Raji (cell line): Measurements from ENCODE around the gene FAM83C.

Experiments
- POLR2A ChIP-seq: IDR thresholded peaks from 2 replicates; pipeline ENCODE4 v1.6.1; 2011; ENCODE audit warnings: low read depth, low read length, control low read depth; ENCODE audit not compliant: insufficient read depth

Gene FAM83C

DNA sequence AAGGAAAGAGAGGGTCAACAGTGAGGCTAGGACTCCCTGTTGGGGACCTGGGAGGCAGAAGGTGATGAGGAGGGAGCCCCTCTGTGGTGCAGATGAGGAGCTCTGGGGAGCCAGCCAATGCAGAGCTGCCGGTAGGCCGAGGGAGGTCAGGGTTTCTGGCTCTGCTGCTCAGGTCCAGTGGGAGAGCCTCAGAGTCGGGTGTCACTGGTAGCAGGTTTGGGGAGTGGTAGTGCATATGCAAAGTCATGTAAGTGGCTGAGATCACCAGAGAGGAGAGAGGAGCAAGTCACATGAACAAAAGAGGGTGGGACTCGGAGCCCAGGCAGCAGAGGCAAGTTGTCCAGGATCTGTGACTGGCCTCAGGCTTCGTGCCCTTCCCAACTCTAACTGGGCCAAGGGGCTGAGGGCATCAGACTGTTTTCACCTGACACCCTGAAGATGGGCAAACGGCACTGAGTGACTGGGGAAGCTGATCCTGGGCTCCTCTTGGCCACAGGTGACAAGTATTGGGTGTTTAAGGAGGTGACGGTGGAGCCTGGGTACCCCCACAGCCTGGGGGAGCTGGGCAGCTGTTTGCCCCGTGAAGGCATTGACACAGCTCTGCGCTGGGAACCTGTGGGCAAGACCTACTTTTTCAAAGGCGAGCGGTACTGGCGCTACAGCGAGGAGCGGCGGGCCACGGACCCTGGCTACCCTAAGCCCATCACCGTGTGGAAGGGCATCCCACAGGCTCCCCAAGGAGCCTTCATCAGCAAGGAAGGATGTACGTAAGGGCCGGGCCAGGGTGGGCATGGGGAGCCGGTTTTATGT lies 20.9 kb downstream of the FAM83C start:
- TF ChIP-seq POLR2A = no peak

DNA sequence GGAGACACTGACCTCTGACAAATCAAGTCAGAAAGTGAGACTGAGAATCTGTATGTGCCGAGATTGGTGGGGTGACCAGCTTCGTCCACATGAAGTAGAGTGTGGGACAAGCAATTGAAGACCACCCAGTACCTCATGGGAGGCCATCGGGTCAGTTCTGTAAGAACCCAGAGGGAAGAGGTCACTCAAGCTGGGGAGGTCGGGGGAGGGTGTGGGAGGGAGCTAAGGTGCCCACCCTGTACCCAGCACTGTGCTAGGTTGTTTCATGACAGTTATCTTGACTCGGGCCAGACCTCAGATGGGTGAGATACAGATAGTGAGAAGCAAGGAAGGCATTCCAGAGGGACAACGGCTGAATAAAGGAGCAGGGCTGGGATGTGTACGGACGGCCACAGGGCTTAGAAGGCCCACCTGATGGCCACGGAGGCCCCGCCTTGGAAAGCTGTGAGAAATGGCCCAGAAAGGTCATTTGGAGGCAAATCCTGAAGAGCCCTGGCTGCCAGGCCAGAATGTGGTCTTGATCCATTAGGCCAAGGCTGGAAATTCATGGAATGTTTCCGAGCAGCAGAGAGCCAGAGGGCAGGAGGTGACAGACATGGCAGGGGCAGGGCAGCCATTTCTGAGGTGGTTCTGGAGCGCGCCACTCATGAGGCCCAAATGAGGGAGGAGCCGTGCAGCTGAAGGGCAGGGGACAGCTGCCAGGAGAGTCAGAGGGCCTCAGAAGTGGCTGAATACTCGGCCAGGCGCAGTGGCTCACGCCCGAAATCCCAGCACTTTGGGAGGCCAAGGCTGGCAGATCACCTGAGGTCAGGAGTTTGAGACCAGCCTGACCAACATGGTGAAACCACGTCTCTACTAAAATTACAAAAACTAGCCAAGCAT lies 22.0 kb downstream of the FAM83C start:
- TF ChIP-seq POLR2A = no peak

DNA sequence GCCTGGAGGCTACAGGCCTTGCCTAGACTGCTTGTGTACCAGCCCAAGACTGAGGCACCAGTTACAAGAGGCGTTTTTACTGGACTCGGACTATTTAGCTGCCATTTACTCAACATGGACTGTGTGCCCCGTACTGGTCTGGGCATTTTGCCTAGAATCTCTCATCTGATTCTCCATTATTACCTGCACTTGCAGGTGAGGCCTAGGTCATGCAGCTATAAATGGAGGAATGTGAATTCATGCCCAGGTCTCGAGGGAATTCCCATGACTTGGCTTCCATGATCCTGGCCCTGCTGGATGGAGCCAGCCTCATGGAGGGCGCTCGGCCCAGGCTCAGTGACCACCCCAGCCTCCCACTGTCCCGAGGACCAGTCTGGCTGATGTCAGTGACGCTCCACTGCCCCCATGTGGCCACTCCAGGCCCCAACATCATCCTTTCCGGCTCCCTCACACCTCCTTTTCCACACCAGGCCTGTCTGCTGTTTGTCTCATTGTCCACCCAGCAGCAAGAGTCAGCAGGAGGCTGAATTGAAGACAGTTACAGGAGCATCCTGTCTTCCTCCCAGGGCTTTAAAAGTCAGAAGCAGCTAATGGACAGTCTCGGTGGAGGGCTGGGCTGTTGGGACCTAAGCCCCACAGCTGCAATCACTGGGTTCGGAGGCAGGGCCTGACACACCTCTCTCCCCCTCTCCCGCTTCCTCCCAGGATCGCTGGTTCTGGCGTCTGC lies 23.0 kb downstream of the FAM83C start:
- TF ChIP-seq POLR2A = no peak

DNA sequence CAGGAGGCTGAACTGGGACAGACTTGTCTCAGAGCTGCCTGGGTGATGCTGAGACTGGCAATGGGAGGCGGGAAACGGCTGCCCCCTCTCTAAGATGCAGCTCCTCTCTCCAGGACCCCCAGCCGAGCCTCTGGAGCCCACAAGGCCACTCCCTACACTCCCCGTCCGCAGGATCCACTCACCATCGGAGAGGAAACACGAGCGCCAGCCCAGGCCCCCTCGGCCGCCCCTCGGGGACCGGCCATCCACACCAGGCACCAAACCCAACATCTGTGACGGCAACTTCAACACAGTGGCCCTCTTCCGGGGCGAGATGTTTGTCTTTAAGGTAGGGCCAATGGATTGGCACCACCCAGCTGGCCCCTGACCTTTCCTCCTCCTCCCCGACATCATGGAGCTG lies 25.1 kb downstream of the FAM83C start:
- no peak for TF ChIP-seq POLR2A

DNA sequence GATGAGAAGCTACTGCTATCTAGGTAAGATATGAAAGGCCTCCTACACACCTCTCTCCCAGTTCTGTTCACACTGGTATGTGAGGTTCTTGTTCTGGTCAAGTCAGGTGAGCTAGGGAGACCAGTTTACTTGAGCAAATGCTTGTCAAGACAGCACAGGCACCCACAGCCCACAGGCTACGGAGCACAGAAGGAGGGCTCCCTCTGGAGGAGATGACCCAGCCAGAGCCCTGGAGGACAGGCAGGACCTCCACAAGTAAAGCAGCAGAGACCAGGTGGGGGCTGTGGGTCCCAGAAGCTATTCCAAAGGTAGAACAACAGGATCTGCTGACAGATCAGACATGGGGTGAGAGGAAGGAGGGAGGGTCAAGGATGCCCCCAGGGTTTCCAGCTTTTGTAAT lies 27.5 kb downstream of the FAM83C start:
- no peak for TF ChIP-seq POLR2A

DNA sequence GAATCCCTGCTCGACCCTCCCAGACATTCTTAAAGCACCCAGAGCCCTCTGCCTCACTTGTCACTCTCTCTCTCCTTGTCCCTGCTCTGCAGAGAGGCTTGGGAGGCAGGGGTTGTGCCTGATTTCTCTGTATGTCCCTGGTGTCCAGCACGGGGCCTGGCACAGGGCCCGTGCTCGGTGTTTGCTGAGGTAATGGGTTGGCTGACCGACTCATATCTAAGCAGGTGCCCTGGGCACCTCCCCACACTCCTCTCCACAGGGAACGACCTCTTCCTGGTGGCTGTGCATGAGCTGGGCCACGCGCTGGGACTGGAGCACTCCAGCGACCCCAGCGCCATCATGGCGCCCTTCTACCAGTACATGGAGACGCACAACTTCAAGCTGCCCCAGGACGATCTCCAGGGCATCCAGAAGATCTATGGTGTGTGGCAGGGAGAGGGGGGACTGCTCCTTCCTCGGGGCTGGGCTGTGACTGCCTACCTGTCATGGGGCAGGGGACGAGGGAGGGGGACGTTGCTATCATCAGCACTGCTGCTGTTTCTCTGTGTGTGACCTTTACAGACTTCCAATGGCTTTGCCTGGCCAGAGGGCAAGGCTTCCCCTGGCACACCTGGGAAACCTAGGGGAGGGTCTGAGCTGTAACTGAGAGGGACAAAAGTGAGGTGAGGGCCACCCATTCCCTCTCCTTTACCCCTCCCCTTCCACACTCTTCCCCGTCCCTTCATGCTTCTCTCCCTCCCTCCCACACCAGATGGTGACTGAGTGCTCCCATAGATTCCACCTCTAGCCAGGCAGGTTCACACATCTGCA lies 28.5 kb downstream of the FAM83C start:
- TF ChIP-seq POLR2A = no peak

DNA sequence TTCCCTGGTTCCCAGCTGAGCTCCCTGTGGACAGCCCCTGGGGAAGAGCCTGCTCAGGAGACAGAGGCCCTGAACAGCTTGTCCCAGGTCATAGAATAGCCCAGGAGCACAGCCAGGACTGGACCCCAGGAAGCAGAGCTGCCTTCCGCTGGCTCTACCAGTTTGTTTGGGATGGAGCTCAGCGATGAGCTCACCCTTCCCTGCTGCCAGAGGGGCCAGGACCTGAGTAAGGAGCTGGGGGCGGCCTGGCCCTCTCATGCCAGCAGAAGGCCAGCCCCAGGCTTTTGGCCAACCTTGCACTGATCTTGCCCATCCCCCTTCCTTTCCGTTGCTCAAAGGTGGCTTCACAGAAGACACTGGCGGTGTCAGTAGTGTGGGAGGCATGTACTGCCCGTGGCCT lies 31.8 kb downstream of the FAM83C start:
- TF ChIP-seq POLR2A = no peak

DNA sequence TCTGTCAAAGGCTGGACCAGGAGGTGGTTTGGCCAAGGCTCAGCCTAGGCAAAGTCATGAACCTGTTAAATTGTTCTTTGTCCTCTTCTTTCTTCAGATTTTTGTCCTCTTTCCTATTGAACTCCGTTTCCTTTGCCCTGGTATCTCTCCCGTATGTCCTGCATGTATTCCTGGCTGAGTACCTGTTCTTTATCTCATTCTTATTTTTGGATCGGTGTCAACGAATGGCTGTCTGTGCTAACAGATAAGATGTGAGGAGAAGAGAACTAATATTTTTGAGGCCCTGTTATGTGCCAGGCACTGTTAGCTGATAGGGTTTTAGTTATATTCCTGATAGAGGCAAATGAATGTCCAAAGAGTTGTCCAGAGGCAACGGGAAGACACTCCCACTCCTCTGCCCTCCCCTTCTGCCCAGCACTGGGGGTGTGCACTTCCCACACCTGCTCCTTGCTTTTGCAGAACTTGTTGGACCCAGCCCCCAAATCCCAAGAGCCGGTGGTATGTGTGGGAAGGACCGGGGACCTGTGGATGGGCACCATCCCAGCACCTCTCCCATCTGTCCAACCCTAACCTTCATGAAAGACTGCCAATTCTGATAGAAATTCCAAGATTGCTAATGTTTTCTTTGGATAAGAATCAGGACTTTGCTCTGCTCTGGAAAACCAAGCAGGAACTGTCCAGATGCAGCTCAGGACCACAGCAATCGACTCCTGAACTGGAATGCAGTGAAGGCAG lies 34.9 kb downstream of the FAM83C start:
- no peak for TF ChIP-seq POLR2A

DNA sequence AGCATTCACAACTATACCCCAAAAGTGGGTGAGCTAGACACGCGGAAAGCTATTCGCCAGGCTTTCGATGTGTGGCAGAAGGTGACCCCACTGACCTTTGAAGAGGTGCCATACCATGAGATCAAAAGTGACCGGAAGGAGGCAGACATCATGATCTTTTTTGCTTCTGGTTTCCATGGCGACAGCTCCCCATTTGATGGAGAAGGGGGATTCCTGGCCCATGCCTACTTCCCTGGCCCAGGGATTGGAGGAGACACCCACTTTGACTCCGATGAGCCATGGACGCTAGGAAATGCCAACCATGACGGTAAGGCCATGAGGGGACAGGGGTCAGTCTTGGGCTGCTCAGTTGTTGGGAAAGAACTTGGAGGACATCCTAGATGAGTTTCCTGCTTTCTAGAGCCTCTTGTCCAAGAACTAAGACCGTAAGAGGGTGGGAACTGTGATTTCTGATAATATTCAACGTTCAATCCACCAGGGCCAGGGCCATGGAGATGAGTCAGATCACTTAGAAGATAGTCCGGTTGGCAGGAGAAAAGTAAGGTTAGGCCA lies 37.7 kb downstream of the FAM83C start:
- TF ChIP-seq POLR2A = no peak

DNA sequence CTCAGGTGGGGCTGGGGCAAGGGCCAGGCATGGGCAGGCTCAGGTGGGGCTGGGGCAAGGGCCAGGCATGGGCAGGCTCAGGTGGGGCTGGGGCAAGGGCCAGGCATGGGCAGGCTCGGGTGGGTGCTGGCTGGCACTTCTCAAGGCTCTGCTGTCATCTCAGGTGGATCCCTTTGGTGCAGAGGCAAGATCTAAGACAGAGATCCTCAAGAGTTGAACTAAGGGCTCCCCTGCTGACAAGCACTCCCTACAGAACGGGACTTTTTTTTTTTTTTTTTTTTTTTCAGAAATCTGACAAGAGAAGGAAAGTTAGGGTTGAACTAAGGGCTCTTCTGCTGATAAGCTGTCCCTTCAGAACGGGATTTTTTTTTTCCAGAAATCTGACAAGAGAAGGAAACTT lies 39.2 kb downstream of the FAM83C start:
- TF ChIP-seq POLR2A = no peak

DNA sequence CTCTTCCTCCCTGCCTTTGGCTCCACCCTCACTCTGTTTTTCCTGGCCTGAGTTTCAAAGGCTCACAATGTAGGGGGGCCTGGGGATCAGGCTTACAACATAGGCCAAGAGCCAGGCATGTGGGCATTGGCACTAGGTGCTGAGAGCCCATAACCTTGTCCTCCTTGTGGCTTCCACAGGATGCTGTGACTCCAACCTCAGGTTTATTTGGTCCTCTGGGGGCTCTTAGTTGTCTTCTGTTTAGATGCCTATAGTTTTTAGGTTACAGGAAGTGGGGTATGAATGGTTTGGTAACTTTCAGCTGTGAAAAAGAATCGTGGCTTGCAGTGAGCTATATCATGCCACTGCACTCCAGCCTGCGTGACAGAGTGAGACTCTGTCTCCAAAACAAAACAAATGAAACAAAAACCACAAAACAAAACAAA lies 40.2 kb downstream of the FAM83C start:
- TF ChIP-seq POLR2A = no peak

DNA sequence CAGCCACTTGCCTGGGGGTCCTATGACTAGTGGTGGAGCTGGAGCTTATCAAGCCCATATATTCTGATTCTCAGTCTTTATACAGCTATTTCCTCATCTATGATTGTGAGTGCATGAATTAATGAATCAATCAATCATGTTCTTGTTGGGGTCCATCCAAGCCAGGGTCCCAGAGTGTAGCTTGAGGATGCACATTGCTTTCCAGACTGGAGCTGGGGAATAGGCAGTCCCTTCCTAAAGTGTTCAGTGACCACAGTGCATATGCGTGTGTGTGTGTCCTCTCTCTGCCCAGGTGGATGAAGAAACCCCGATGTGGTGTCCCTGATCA lies 40.6 kb downstream of the FAM83C start:
- TF ChIP-seq POLR2A = no peak

DNA sequence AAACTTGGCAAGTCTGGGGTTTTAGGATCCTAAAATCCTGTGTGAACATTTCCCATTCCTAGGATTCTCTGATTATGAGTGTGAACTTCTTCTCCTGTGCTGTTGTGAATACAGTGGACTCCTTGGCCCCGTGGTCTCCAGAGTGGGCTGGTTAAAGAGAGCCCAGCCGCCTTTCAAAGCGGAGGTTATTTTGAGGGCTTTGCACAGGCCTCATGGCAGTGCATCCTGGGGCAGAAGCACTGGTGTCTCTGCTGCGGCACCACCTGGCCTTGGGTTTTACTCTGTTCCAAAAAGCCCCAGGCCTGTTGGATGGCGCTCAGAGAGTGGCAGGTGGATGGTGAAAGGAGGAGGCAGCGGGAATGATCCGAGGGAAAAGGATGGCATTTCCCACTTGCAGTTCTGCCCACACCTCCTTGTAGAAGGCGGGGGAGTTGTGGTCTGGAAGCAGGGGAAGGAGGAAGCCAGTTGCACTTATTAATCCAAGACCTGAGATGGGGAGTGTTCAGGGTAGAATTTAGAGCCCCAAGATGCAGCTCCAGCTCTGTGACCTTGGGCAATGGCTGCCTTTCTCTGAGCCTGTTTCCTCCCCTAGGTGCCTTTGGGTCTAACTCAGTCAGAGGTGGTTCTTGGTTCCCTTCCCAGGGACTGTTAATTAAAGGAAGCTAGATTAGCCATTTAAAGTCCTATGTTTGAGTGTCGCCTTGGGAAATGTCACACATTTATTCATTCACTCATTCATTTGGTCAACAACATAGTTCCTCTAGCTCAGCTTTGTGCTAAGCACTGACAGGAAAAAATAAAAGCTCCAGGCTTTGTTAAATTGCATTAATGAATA lies 43.4 kb downstream of the FAM83C start:
- TF ChIP-seq POLR2A = no peak
